Memory B cell (primary cell): ENCODE measurements around the gene PYGO1.

Experiments
- ATAC-seq: fragments of 150-1000 bp; cut with Tn5 transposase; 2 replicates; pipeline ENCODE4 v1.10.0; 2021; ENCODE audit warnings: low read depth, mild to moderate bottlenecking, moderate library complexity
- DNase-seq, 2 donors: peaks; one replicate each; pipeline ENCODE4 v3.0.0; 2022; ENCODE audit warnings: low spot score in 2 of 2
- H3K27ac Mint-ChIP-seq: one replicate; pipeline ENCODE4 v1.8.0; 2022; ENCODE audit warnings: mild to moderate bottlenecking, moderate library complexity, mixed read lengths
- H3K27me3 Mint-ChIP-seq: one replicate; pipeline ENCODE4 v1.8.0; 2022; ENCODE audit warnings: mixed read lengths
- H3K36me3 Mint-ChIP-seq: one replicate; pipeline ENCODE4 v1.8.0; 2022; ENCODE audit warnings: mild to moderate bottlenecking, mixed read lengths
- H3K4me1 Mint-ChIP-seq: one replicate; pipeline ENCODE4 v1.8.0; 2022; ENCODE audit warnings: mixed read lengths
- H3K4me3 Mint-ChIP-seq: one replicate; pipeline ENCODE4 v1.8.0; 2022; ENCODE audit warnings: mild to moderate bottlenecking, moderate library complexity, mixed read lengths
- H3K9me3 Mint-ChIP-seq: one replicate; pipeline ENCODE4 v1.8.0; 2022; ENCODE audit warnings: mixed read lengths

PYGO1 gene

DNA sequence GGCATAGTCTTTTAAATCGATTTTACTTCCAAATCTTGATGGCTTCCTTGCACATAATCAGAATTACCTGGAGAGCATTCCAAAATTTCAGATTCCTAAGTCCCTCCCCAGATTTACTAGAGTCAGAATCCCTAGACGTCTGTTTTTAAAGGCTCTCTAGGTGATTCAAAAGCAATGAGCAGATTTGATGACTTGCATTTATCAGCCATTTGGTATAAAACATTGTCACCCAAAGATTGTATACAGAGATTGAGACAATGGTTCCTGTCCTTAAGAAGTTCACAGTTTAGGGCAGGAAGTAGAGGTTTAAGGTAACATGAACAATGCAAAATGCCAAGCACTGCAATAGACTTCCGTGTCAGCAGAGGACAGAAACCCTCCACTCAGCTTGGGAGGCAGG lies 2.6 kb upstream of the PYGO1 start:
- Mint-ChIP-seq H3K9me3 (no peaks in the 10 kb centered on the region), H3K4me1 (no peaks in the 10 kb centered on the region), H3K27me3 (peaks cover 7% of the 10 kb centered on the region), H3K27ac (no peak overlapping the region), H3K4me3 (no peak overlapping the region), H3K36me3 (no peaks in the 10 kb centered on the region)
- DNase-seq = no peak
- ATAC-seq = no peak

DNA sequence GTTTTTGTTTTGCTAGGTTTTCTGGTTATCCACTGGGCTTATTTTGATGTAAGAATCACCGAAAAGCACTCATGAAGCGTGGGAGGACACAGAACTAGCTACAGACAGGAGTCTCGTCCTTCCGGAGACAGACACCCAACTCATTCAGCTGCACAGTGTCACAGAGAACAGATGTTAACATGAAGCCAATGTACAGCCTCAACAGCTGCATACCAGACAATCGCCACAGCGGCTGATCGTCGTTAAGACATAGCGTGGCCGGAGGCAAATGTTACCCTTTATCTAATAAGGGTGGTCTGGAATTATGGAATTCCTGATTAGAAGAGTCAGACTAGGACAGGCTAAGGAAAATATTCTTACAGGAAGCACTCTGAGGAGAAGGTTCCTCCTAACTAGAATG lies 1.1 kb upstream of the PYGO1 start:
- H3K9me3 Mint-ChIP-seq = no peaks in the 10 kb centered on the region
- H3K4me1 Mint-ChIP-seq = no peaks in the 10 kb centered on the region
- no peak overlapping the region for H3K27ac Mint-ChIP-seq
- ATAC-seq (no peak), DNase-seq (no peak)
- peaks cover 10% of the 10 kb centered on the region for H3K27me3 Mint-ChIP-seq
- no peaks in the 10 kb centered on the region for H3K36me3 Mint-ChIP-seq
- H3K4me3 Mint-ChIP-seq = peak overlapping the region; percentile 76

DNA sequence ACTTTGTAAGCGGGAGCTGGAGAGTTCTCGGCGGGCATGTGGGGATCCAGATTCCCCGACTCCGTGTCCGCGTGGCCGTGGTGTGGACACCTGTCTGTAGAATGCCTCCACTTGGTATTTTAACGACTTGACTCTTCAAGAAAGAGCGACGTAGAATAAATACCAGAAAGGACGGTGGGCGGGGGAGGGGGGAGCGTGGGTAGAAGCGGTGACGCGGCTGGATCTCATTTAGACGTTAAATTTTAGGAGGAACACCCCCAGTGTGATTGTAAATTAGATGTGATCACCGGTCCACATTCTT lies 620 bp upstream of the PYGO1 start:
- Mint-ChIP-seq H3K27ac (no peak overlapping the region), H3K4me1 (no peaks in the 10 kb centered on the region), H3K27me3 (peaks cover 11% of the 10 kb centered on the region), H3K9me3 (no peaks in the 10 kb centered on the region), H3K4me3 (peak overlapping the region; percentile 76), H3K36me3 (no peaks in the 10 kb centered on the region)
- no peak for ATAC-seq
- peak in 1 of 2 donors; percentile 14 for DNase-seq

DNA sequence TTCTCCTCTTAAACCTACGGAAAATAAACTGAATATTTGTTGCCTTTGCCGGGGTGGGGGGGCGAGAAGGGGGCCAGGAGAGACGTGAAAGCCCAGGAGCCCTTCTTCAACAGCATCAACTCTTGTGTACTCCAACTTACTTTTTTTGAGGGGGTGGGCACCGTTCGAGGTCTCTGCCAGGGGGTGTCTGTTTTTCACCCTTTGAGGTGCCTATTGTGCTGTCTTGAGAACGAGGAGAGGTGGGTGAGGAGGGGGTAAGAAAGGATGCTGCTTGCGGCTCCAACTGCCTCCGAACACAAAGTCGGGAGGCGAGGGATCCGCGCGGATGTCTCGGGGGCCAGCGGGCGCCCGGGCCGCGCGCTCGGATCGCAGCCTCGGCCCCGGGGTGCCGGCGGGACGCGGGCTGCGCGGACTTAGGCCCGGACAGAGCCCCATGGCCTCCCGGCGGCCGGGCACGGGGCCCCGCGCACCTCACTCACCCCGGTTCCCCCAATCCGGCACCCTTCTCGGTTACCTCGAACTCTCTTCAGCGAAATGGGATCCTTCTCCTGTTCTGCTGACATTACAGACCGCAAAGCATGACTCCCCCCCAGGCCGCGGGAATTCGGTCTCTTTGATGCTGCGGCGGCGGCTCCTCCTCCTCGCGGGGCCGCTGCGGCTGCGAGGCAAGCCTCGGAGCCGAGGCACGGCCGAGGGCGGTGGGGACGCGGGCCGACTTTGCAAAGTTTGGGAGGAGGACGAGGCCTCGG lies 650 bp downstream of the PYGO1 start:
- H3K27me3 Mint-ChIP-seq = peaks cover 14% of the 10 kb centered on the region
- H3K36me3 Mint-ChIP-seq = no peaks in the 10 kb centered on the region

DNA sequence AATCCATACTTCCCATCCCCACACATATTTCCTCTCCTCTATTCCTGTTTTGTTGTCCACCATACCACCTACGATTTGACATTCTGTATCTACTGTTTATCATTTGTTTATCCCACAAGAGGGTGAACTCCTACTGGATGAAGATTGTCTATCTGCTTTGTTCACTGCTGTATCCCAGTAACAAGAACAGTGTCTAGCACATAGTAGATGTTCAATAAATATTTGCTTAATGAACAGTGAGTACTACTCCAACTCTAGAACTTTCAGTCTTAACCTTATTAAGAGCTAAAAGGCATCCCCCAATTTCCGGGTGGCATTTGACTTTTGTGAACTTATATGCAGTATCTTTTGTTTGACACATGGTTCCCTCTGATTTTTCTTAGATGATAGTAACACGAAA lies 1.3 kb downstream of the PYGO1 start:
- DNase-seq = no peak
- H3K4me3 Mint-ChIP-seq = no peak overlapping the region
- peaks cover 16% of the 10 kb centered on the region for H3K27me3 Mint-ChIP-seq
- ATAC-seq = no peak
- H3K36me3 Mint-ChIP-seq = no peaks in the 10 kb centered on the region
- H3K4me1 Mint-ChIP-seq = no peaks in the 10 kb centered on the region
- no peaks in the 10 kb centered on the region for H3K9me3 Mint-ChIP-seq
- H3K27ac Mint-ChIP-seq = no peak overlapping the region

More for the DNA sequence above, 650 bp downstream of the PYGO1 start:
- Mint-ChIP-seq H3K9me3 (no peaks in the 10 kb centered on the region), H3K4me1 (no peaks in the 10 kb centered on the region), H3K27ac (no peak overlapping the region), H3K4me3 (peak overlapping the region; percentile 65)
- ATAC-seq (peak; percentile 52), DNase-seq (peak; percentile 4 to 21)

DNA sequence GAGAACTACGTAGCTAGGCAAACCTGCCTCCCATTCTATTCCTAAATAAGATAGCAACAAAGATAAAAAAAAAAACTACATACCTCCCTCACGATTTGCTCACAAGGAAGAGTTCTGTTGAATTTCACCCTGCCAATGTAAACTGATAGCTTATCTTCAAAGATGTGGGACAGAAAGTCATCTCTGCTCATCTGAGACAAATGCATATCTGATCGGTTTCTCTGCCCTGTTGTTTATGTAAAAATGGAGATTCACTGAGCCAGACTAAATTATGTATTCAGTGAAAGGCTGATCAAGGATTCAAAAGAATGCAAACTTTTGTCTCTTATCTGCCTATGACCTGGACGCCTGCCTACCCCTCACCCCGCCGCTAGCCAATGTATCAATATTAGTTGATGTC lies 11.2 kb downstream of the PYGO1 start:
- Mint-ChIP-seq H3K9me3 (no peaks in the 10 kb centered on the region), H3K27ac (no peak overlapping the region), H3K4me3 (no peak overlapping the region), H3K36me3 (no peaks in the 10 kb centered on the region), H3K4me1 (no peaks in the 10 kb centered on the region), H3K27me3 (peaks cover 12% of the 10 kb centered on the region)
- ATAC-seq = no peak
- no peak for DNase-seq

DNA sequence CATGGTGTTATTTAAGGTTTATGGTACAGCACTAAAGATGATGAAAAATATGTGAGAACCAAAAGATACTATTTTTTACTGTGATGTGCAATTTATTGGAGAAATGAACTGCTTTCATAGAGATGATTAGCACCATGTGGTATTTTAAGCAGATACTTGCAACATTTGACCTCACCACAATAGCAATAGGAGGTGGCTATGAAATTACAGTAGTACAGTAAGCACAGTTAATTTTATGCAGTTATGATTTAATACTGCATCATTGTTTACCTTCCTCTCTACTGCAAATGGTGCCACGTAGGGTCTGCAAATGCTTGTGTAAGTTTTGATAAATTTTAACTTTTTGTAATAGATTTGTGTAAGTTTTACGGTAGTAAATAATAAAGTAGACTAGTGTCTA lies 14.0 kb downstream of the PYGO1 start:
- Mint-ChIP-seq H3K36me3 (peaks cover 2% of the 10 kb centered on the region), H3K4me3 (no peak overlapping the region), H3K9me3 (peaks cover 2% of the 10 kb centered on the region), H3K4me1 (no peaks in the 10 kb centered on the region), H3K27ac (no peak overlapping the region), H3K27me3 (peaks cover 13% of the 10 kb centered on the region)
- DNase-seq = no peak
- no peak for ATAC-seq

DNA sequence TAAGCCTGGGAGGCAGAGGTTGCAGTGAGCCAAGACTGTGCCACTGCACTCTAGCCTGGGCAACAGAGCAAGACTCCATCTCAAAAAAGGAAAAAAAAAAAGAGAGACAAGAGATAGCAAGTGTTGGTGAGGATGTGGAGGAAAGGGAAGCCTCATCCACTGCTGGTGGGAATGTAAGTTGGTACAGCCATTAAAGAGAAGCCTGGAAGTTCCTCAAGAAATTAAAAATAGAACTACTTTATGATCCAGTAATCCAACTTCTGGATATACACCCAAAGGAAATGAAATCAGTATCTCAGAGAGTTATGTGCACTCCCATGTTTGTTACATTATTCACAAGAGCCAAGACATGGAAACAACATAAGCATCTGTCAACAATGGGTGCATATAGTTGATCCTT lies 14.9 kb downstream of the PYGO1 start:
- H3K27me3 Mint-ChIP-seq = peaks cover 14% of the 10 kb centered on the region

DNA sequence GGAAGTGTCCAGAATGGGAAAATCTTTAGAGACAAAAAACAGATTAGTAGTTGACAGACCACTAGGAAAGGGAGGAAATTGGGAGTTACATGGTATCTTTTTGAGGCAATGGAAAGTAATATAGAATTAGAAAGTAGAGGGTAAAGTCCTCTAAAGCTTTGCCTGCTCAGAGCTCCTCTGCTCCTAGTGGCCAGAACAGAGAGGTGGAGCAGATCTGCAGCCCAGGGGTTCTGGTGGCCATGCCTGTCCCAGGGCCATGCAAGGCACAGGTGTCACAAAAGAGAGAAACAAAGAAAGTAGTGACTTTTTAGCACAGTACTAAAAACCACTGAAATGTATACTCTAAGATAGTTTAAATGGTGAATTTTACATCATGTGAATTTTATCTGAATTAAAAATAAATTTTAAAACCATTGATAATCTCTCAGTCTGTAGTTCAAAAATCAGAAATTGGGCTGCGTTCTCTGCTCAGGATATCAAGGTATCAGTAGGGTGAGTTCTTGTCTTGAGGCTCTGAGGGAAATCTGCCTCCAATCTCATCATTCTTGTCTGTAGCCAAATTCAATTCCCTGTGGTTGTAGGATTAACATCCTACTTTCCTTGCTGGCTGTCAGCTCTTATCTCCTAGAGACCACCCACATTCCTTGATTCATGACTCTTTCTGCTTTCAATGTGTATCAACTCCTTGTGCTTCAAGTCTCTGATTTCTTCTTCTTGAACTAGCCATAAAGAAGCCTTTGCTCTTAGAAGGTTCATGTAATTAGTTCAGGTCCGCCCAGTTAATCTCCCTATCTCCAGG lies 23.6 kb downstream of the PYGO1 start:
- H3K9me3 Mint-ChIP-seq = peaks cover 9% of the 10 kb centered on the region
- H3K27ac Mint-ChIP-seq = no peak overlapping the region
- H3K27me3 Mint-ChIP-seq = peaks cover 5% of the 10 kb centered on the region
- no peak overlapping the region for H3K4me3 Mint-ChIP-seq
- ATAC-seq = no peak
- H3K4me1 Mint-ChIP-seq = no peaks in the 10 kb centered on the region
- H3K36me3 Mint-ChIP-seq = no peaks in the 10 kb centered on the region
- no peak for DNase-seq

More for the DNA sequence above, 14.9 kb downstream of the PYGO1 start:
- Mint-ChIP-seq H3K27ac (no peak overlapping the region), H3K9me3 (peaks cover 2% of the 10 kb centered on the region), H3K36me3 (peaks cover 2% of the 10 kb centered on the region), H3K4me3 (no peak overlapping the region), H3K4me1 (no peaks in the 10 kb centered on the region)
- DNase-seq = no peak
- ATAC-seq = no peak

DNA sequence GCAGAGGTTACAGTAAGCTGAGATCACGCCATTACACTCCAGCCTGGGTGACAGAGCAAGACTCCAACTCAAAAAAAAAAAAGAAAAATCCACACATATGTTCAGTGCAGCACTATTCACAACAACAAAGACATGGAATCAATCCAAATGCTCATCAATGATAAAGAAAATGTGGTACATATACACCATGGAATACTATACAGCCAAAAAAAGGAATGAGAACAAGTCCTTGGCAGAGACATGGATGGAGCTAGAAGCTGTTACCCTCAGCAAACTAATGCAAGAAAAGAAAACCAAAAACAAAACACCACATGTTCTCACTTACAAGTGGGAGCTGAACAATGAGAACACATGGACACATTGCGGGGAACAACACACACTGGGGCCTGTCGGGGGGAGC lies 25.5 kb downstream of the PYGO1 start:
- ATAC-seq = no peak
- H3K27ac Mint-ChIP-seq = no peak overlapping the region
- H3K4me3 Mint-ChIP-seq = no peak overlapping the region
- DNase-seq = no peak
- no peaks in the 10 kb centered on the region for H3K4me1 Mint-ChIP-seq
- peaks cover 2% of the 10 kb centered on the region for H3K27me3 Mint-ChIP-seq
- no peaks in the 10 kb centered on the region for H3K36me3 Mint-ChIP-seq
- peaks cover 9% of the 10 kb centered on the region for H3K9me3 Mint-ChIP-seq

DNA sequence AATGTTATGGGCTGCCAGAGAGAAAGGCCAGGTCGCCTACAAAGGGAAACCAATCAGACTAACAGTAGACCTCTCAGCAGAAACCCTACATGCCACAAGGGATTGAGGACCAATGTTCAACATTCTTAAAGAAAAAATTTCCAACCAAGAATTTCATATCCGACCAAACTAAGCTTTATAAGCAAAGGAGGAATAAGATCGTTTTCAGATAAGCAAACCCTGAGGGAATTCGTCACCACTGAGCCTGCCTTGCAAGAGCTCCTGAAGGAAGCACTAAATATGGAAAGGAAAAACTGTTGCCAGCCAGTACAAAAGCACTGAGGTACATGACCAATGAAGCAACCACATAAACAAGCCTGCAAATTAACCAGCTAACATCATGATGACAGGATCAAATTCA lies 33.1 kb downstream of the PYGO1 start:
- Mint-ChIP-seq H3K36me3 (peaks cover 2% of the 10 kb centered on the region), H3K9me3 (peaks cover 20% of the 10 kb centered on the region), H3K4me1 (no peaks in the 10 kb centered on the region), H3K27ac (no peak overlapping the region), H3K4me3 (no peak overlapping the region), H3K27me3 (peaks cover 5% of the 10 kb centered on the region)
- no peak for DNase-seq
- ATAC-seq = no peak

DNA sequence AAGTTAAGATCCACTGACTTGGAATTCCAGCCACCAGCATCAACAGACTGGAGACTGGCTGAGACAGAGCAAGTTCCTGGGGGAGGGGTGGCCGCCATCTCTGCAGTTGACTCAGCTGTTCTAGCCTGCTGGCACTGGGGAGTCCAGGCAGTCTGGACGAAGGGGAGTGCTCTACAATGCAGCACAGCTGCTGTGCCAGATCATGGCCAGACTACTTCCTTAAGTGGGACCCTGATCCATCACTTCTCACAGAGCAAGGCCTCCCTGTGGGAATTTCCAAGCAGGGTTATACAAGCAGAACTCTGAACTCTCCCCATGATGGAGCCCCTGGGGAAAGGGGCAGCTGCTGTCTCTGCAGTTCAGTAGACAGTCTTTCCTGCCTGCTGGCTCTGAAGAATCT lies 35.2 kb downstream of the PYGO1 start:
- no peaks in the 10 kb centered on the region for H3K4me1 Mint-ChIP-seq
- H3K27ac Mint-ChIP-seq = no peak overlapping the region
- ATAC-seq (no peak), DNase-seq (no peak)
- peaks cover 19% of the 10 kb centered on the region for H3K9me3 Mint-ChIP-seq
- H3K4me3 Mint-ChIP-seq = no peak overlapping the region
- H3K36me3 Mint-ChIP-seq = peaks cover 2% of the 10 kb centered on the region
- peaks cover 5% of the 10 kb centered on the region for H3K27me3 Mint-ChIP-seq

DNA sequence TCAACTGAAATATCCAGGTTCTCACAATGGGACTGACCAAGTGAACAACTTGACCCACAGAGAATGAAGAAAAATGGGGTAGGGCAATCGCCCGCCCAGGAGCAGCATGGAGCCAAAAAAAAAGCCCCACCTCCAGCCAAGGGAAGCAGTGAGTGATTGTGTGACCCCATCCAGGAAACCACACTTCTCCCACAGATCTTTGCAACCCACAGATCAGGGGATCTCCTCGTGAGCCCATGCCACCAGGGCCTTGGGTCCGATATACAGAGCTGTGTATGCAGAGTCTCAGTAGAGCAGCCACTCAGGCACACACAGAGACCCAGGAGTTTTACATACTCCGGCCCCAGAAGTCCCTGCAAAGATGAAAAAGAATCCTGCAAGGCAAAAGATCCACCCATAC lies 35.7 kb downstream of the PYGO1 start:
- H3K27me3 Mint-ChIP-seq = peaks cover 5% of the 10 kb centered on the region
- no peak overlapping the region for H3K27ac Mint-ChIP-seq
- DNase-seq (no peak), ATAC-seq (no peak)
- peaks cover 19% of the 10 kb centered on the region for H3K9me3 Mint-ChIP-seq
- peaks cover 2% of the 10 kb centered on the region for H3K36me3 Mint-ChIP-seq
- H3K4me1 Mint-ChIP-seq = no peaks in the 10 kb centered on the region
- no peak overlapping the region for H3K4me3 Mint-ChIP-seq

DNA sequence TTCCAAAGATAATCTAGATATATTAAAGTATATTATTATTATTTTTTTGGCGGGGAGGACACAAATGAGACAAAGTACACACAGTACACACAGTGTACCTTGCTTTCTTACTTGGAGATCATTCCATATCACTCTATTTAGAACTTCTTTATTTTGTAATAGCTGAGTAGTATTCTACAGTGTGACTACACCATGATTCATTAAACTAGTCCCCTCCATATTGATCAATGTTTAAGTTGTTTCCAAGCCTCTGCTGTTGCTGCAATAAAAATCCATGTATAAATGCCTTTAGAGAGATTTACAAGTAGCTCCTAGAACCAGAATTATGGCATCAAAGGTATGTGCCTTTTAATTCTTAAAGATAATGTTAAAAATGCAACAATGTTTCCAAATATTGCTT lies 38.8 kb downstream of the PYGO1 start:
- Mint-ChIP-seq H3K27ac (no peak overlapping the region), H3K4me3 (no peak overlapping the region), H3K9me3 (peaks cover 2% of the 10 kb centered on the region), H3K27me3 (peaks cover 10% of the 10 kb centered on the region), H3K4me1 (no peaks in the 10 kb centered on the region), H3K36me3 (no peaks in the 10 kb centered on the region)
- DNase-seq = no peak
- ATAC-seq = no peak

DNA sequence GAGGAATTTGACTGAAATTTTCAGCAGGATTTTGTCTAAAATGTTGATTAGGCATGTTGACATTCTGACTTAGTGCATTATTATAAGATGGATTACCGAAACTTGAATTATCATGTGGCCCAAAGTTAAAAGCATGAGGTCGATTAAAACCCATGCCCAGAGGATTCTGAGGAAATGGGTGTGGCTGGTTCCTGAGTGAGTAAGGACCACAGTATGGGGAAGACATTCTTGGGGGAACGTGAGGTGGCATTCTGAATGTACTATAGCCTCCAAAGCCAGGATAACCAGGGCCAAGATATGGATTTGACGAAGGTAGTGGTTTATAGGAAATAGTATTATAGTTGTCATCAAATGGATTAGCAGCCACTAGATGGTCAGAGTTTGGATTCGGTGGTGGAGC lies 41.4 kb downstream of the PYGO1 start:
- no peaks in the 10 kb centered on the region for H3K4me1 Mint-ChIP-seq
- H3K27me3 Mint-ChIP-seq = peaks cover 9% of the 10 kb centered on the region
- no peaks in the 10 kb centered on the region for H3K36me3 Mint-ChIP-seq
- ATAC-seq = no peak
- peaks cover 2% of the 10 kb centered on the region for H3K9me3 Mint-ChIP-seq
- no peak overlapping the region for H3K4me3 Mint-ChIP-seq
- H3K27ac Mint-ChIP-seq = no peak overlapping the region
- no peak for DNase-seq
